B cell (primary cell): Measurements from ENCODE around the gene SOX15. TPM values are rescaled to one million over a fixed set of nuclear protein-coding genes. Genes with fewer than 3 reads are reported as not detected.

Experiments used
- ATAC-seq: fragments of 200-7000 bp; cut with Tn5 transposase; one replicate; pipeline ENCODE4 v1.10.0; 2021; ENCODE audit warnings: low read depth, mild to moderate bottlenecking, moderate number of reproducible peaks, moderate library complexity
- CTCF ChIA-PET: fragments of 350-600 bp; sonication (Branson Sonifier 250); formaldehyde crosslinking; loops from one replicate; lab custom pipeline; 2021; ENCODE audit warnings: antibody characterized with exemption, inconsistent platforms; lab: Charles Lee
- POLR2A ChIA-PET: fragments of 350-600 bp; sonication (Branson Sonifier 250); formaldehyde crosslinking; loops from one replicate; lab custom pipeline; 2021; ENCODE audit warnings: antibody characterized with exemption; lab: Charles Lee
- DNase-seq: peaks from one replicate; pipeline ENCODE4 v3.0.0; 2013
- H2AFZ ChIP-seq: 2 replicates; pipeline ENCODE4 v1.6.1; 2012; ENCODE audit warnings: mild to moderate bottlenecking, low read depth, low read length; ENCODE audit not compliant: insufficient read depth, poor library complexity, severe bottlenecking
- H3K27ac ChIP-seq, 2 donors: 1 replicate in 1 of 2; 2 replicates in 1 of 2; pipeline ENCODE4 v1.5.1; 2012 to 2013; ENCODE audit warnings: low read length in 2 of 2, mild to moderate bottlenecking in 2 of 2, moderate library complexity in 1 of 2
- H3K27me3 ChIP-seq, 4 experiments: fragments of 200-600 bp in 1 of 4; sonication (generic) in 1 of 4; replicated peaks in 1 of 4; 1 replicate in 2 of 4; 2 replicates in 2 of 4; pipeline versions ENCODE4 v1.6.1 to v1.7.0; 2013 to 2016; ENCODE audit warnings: low read length in 3 of 4, mild to moderate bottlenecking in 2 of 4, mixed read lengths in 1 of 4, moderate library complexity in 1 of 4; ENCODE audit not compliant: insufficient read depth in 4 of 4, control insufficient read depth in 3 of 4; ENCODE audit errors: control extremely low read depth in 1 of 4
- H3K36me3 ChIP-seq, 2 experiments: replicated peaks in 1 of 2; 1 replicate in 1 of 2; 2 replicates in 1 of 2; pipeline versions ENCODE4 v1.6.1 to v1.7.1; 2013; ENCODE audit warnings: low read length in 1 of 2; ENCODE audit not compliant: insufficient read depth in 2 of 2, control insufficient read depth in 1 of 2; ENCODE audit errors: control extremely low read depth in 1 of 2, extremely low read depth in 1 of 2
- H3K4me1 ChIP-seq, 2 donors: fragments of 200-600 bp in 1 of 2; sonication (generic) in 1 of 2; 1 replicate in 1 of 2; 2 replicates in 1 of 2; pipeline versions ENCODE4 v1.5.1 to v1.6.1; 2013 to 2017; ENCODE audit warnings: low read length in 2 of 2; ENCODE audit not compliant: control insufficient read depth in 2 of 2, insufficient read depth in 2 of 2
- H3K4me2 ChIP-seq: replicated peaks from 2 replicates; pipeline ENCODE3; 2012; ENCODE audit warnings: mild to moderate bottlenecking, low read depth, low read length; ENCODE audit not compliant: poor library complexity, severe bottlenecking
- H3K4me3 ChIP-seq, 5 experiments: fragments of 200-600 bp in 1 of 5; sonication (generic) in 1 of 5; 1 replicate in 3 of 5; 2 replicates in 2 of 5; pipeline versions ENCODE4 v1.5.1 to v1.7.0; 2011 to 2016; ENCODE audit warnings: low read length in 4 of 5, mild to moderate bottlenecking in 4 of 5, low read depth in 2 of 5, control low read depth in 1 of 5, moderate library complexity in 1 of 5; ENCODE audit not compliant: insufficient read depth in 1 of 5; ENCODE audit errors: control extremely low read depth in 1 of 5, extremely low read depth in 1 of 5
- H3K79me2 ChIP-seq: fragments of 200-600 bp; sonication (generic); one replicate; pipeline ENCODE4 v1.6.0; 2016; ENCODE audit warnings: low read length; ENCODE audit not compliant: control insufficient read depth, insufficient read depth
- H3K9ac ChIP-seq: fragments of 200-600 bp; sonication (generic); 2 replicates; pipeline ENCODE4 v1.6.1; 2017; ENCODE audit warnings: mild to moderate bottlenecking, low read length, moderate library complexity
- H3K9me3 ChIP-seq, 3 donors: one replicate each; pipeline versions ENCODE4 v1.6.1 to v1.7.1; 2013; ENCODE audit warnings: low read length in 2 of 3; ENCODE audit not compliant: control insufficient read depth in 2 of 3, insufficient read depth in 1 of 3; ENCODE audit errors: control extremely low read depth in 1 of 3
- H4K20me1 ChIP-seq: 2 replicates; pipeline ENCODE4 v1.6.0; 2012; ENCODE audit warnings: mild to moderate bottlenecking, low read length; ENCODE audit not compliant: insufficient read depth, control insufficient read depth, poor library complexity, severe bottlenecking
- H3K27ac Mint-ChIP-seq: one replicate; pipeline ENCODE4 v1.8.0; 2021; ENCODE audit warnings: mixed read lengths
- H3K27me3 Mint-ChIP-seq: one replicate; pipeline ENCODE4 v1.8.0; 2021; ENCODE audit warnings: mixed read lengths
- H3K4me1 Mint-ChIP-seq: one replicate; pipeline ENCODE4 v1.8.0; 2021; ENCODE audit warnings: mixed read lengths
- H3K4me3 Mint-ChIP-seq: one replicate; pipeline ENCODE4 v1.8.0; 2021; ENCODE audit warnings: mixed read lengths
- H3K9me3 Mint-ChIP-seq: one replicate; pipeline ENCODE4 v1.8.0; 2022; ENCODE audit warnings: mixed read lengths; ENCODE audit not compliant: insufficient read depth
- EZH2 ChIP-seq: IDR thresholded peaks from 2 replicates; pipeline ENCODE4 v1.6.1; 2012; ENCODE audit warnings: borderline replicate concordance, low read depth, mild to moderate bottlenecking, moderate library complexity, low read length; ENCODE audit not compliant: insufficient read depth, poor library complexity, severe bottlenecking
- WGBS: methylation state at CpG from one replicate; pipeline ENCODE4 v1.1.5; 2013; ENCODE audit warnings: missing lambda C conversion rate; ENCODE audit not compliant: insufficient coverage; 5-methylcytosine and 5-hydroxymethylcytosine counted together
- intact Hi-C: fragments of 100-400 bp; cut with micrococcal nuclease; formaldehyde crosslinking; loops from one replicate; pipeline ENCODE4 v1.10.0; 2022
- polyA plus RNA-seq: library from polyadenylated mRNA; depleted of rRNA; stranded (reverse); fragments of >200 nt; gene quantifications from 2 replicates; pipeline ENCODE4 v1.2.3, GENCODE V29; 2012
- total RNA-seq, 2 donors: library from RNA; stranded (reverse); fragments of 120-200 nt in 1 of 2; gene quantifications; 1 replicate in 1 of 2; 2 replicates in 1 of 2; pipeline versions ENCODE4 v1.2.3 to v1.2.4, GENCODE V29; 2013 to 2022
- TF ChIP-seq, protein P1 (sequence below): fragments of 200-600 bp; IDR thresholded peaks from one replicate; pipeline ENCODE4 v1.8.0; 2022; ENCODE audit warnings: antibody characterized with exemption, mild to moderate bottlenecking

SOX15 gene
- total and polyA plus RNA-seq, 2 donors (not counting 1 experiment from before 2014, with no cell fraction given), result 0.18 to 0.96 TPM

- H3K27me3 ChIP-seq, result no peaks in the 10 kb centered on the region
- no peak overlapping the region for H2AFZ ChIP-seq
- ChIA-PET POLR2A (no interaction called here), CTCF (interaction anchor here (1.0 to 1.3 kb wide), 3 partner anchors 74 to 156 kb away, joined by 3 to 4 read pairs (median 4); no protein-coding TSS in a partner anchor)
- H3K36me3 ChIP-seq, result peaks cover 0 to 62% of the 10 kb centered on the region in 2 experiments
- H3K4me3 Mint-ChIP-seq, result no peak overlapping the region
- no peaks in the 10 kb centered on the region for H3K9me3 ChIP-seq
- H3K27me3 Mint-ChIP-seq, result no peaks in the 10 kb centered on the region
- H3K27ac Mint-ChIP-seq, result peak overlapping the region; percentile 67
- no peak overlapping the region for H3K4me3 ChIP-seq
- WGBS, result 97% methylated on average over 5 of the region's 12 CpGs
- no peak for DNase-seq
- H4K20me1 ChIP-seq, result no peaks in the 10 kb centered on the region
- H3K79me2 ChIP-seq, result no peaks in the 10 kb centered on the region
- no peaks in the 10 kb centered on the region for H3K9me3 Mint-ChIP-seq
- H3K4me1 ChIP-seq, result peaks cover 0 to 7% of the 10 kb centered on the region in 2 donors
- no peak overlapping the region for H3K9ac ChIP-seq
- intact Hi-C loops, result no loop called here
- TF ChIP-seq, protein P1, sequence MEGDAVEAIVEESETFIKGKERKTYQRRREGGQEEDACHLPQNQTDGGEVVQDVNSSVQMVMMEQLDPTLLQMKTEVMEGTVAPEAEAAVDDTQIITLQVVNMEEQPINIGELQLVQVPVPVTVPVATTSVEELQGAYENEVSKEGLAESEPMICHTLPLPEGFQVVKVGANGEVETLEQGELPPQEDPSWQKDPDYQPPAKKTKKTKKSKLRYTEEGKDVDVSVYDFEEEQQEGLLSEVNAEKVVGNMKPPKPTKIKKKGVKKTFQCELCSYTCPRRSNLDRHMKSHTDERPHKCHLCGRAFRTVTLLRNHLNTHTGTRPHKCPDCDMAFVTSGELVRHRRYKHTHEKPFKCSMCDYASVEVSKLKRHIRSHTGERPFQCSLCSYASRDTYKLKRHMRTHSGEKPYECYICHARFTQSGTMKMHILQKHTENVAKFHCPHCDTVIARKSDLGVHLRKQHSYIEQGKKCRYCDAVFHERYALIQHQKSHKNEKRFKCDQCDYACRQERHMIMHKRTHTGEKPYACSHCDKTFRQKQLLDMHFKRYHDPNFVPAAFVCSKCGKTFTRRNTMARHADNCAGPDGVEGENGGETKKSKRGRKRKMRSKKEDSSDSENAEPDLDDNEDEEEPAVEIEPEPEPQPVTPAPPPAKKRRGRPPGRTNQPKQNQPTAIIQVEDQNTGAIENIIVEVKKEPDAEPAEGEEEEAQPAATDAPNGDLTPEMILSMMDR, result no peak
- no peak for TF ChIP-seq EZH2
- no peak overlapping the region for H3K4me2 ChIP-seq
- H3K4me1 Mint-ChIP-seq, result peaks cover 2% of the 10 kb centered on the region
- ATAC-seq, result no peak
- H3K27ac ChIP-seq, result no peak overlapping the region
Measured at GRCh38 chr17:7593296-7593695, 3.4 kb upstream of the SOX15 start.

- no peaks in the 10 kb centered on the region for H4K20me1 ChIP-seq
- H3K79me2 ChIP-seq, result no peaks in the 10 kb centered on the region
- H3K36me3 ChIP-seq, result peaks cover 0 to 66% of the 10 kb centered on the region in 2 experiments
- DNase-seq, result no peak
- no peak for ATAC-seq
- no peaks in the 10 kb centered on the region for H3K27me3 Mint-ChIP-seq
- peaks cover 0 to 7% of the 10 kb centered on the region in 2 donors for H3K4me1 ChIP-seq
- CTCF ChIA-PET, result interaction anchor here (1.0 to 1.5 kb wide), 4 partner anchors 9 to 156 kb away, joined by 3 to 7 read pairs (median 4); partner anchors contain the start of gene MPDU1
- H3K27me3 ChIP-seq, result no peaks in the 10 kb centered on the region
- intact Hi-C loops, result no loop called here
- WGBS, result over 99% methylated on average over 11 of the region's 23 CpGs
- H3K9me3 ChIP-seq, result no peaks in the 10 kb centered on the region
- H3K4me2 ChIP-seq, result no peak overlapping the region
- POLR2A ChIA-PET, result no interaction called here
- H3K4me3 Mint-ChIP-seq, result no peak overlapping the region
- no peak overlapping the region for H3K4me3 ChIP-seq
- no peak for TF ChIP-seq EZH2
- TF ChIP-seq, protein P1, result no peak
- no peak overlapping the region for H3K9ac ChIP-seq
- H3K4me1 Mint-ChIP-seq, result peaks cover 2% of the 10 kb centered on the region
- no peaks in the 10 kb centered on the region for H3K9me3 Mint-ChIP-seq
- H2AFZ ChIP-seq, result no peak overlapping the region
- no peak overlapping the region for H3K27ac Mint-ChIP-seq
- H3K27ac ChIP-seq, result no peak overlapping the region
Measured at GRCh38 chr17:7592422-7593021, 2.6 kb upstream of the SOX15 start.
